H7 (cell line): ENCODE results near the gene PTPRN2. TPM values are rescaled to one million over a fixed set of nuclear protein-coding genes. Genes with fewer than 3 reads are reported as not detected.
"Not testable (repeated sequence)": the region's sequence is repeated elsewhere in the genome, so short reads cannot be mapped to it uniquely, and the experiment has no call there.

Experiments used
- DNase-seq: peaks from one replicate; pipeline ENCODE4 v3.0.0; 2012
- H3K27me3 ChIP-seq: 2 replicates; pipeline ENCODE4 v1.6.0; 2011; ENCODE audit warnings: mild to moderate bottlenecking, low read length; ENCODE audit not compliant: control insufficient read depth, insufficient read depth
- H3K36me3 ChIP-seq: replicated peaks from 2 replicates; pipeline ENCODE4 v1.5.1; 2011; ENCODE audit warnings: low read length; ENCODE audit not compliant: control insufficient read depth, insufficient read depth
- H3K4me3 ChIP-seq: 2 replicates; pipeline ENCODE4 v1.5.1; 2011; ENCODE audit warnings: low read depth, mild to moderate bottlenecking, control low read depth, low read length, moderate library complexity; ENCODE audit not compliant: insufficient read depth
- total RNA-seq: library from RNA; depleted of rRNA; stranded (reverse); fragments of >200 nt; shearing (Covaris generic); gene quantifications from 2 replicates; pipeline ENCODE4 v1.2.3, GENCODE V29; 2014

Gene PTPRN2
- total RNA-seq, 1 experiment from 2014 or later = 0.80 TPM

GRCh38 chr7:157987906-157988305 is 599.7 kb downstream of the PTPRN2 start:
- no peak overlapping the region for H3K4me3 ChIP-seq
- H3K36me3 ChIP-seq = no peaks in the 10 kb centered on the region
- no peak for DNase-seq
- no peaks in the 10 kb centered on the region for H3K27me3 ChIP-seq

- H3K4me3 ChIP-seq = no peak overlapping the region
- no peaks in the 10 kb centered on the region for H3K36me3 ChIP-seq
- DNase-seq = no peak
- no peaks in the 10 kb centered on the region for H3K27me3 ChIP-seq
These were observed 601.6 kb downstream of the PTPRN2 start for GRCh38 chr7:157986051-157986450.

GRCh38 chr7:157985636-157986035 is 602.0 kb downstream of the PTPRN2 start:
- H3K4me3 ChIP-seq = no peak overlapping the region
- no peak for DNase-seq
- H3K27me3 ChIP-seq = no peaks in the 10 kb centered on the region
- no peaks in the 10 kb centered on the region for H3K36me3 ChIP-seq

GRCh38 chr7:157984423-157985163 is 603.0 kb downstream of the PTPRN2 start:
- Histone ChIP-seq H3K4me3 (no peak overlapping the region), H3K27me3 (no peaks in the 10 kb centered on the region), H3K36me3 (no peaks in the 10 kb centered on the region)
- DNase-seq = peak; percentile 69

GRCh38 chr7:157983502-157984422 is 603.9 kb downstream of the PTPRN2 start:
- Histone ChIP-seq H3K36me3 (no peaks in the 10 kb centered on the region), H3K4me3 (no peak overlapping the region), H3K27me3 (no peaks in the 10 kb centered on the region)
- DNase-seq = peak; percentile 74

- no peak overlapping the region for H3K4me3 ChIP-seq
- H3K27me3 ChIP-seq = no peaks in the 10 kb centered on the region
- DNase-seq = no peak
- no peaks in the 10 kb centered on the region for H3K36me3 ChIP-seq
These were observed 605.8 kb downstream of the PTPRN2 start for GRCh38 chr7:157981778-157982177.

GRCh38 chr7:157980774-157981173 is 606.8 kb downstream of the PTPRN2 start:
- peak; percentile 56 for DNase-seq
- no peaks in the 10 kb centered on the region for H3K36me3 ChIP-seq
- H3K4me3 ChIP-seq = no peak overlapping the region
- H3K27me3 ChIP-seq = no peaks in the 10 kb centered on the region

- H3K27me3 ChIP-seq, DNase-seq, H3K36me3 ChIP-seq, H3K4me3 ChIP-seq: not testable (repeated sequence)
These were observed 607.3 kb downstream of the PTPRN2 start for GRCh38 chr7:157980341-157980731.

GRCh38 chr7:157979636-157980340 is 607.8 kb downstream of the PTPRN2 start:
- Histone ChIP-seq H3K27me3 (no peaks in the 10 kb centered on the region), H3K4me3 (no peak overlapping the region), H3K36me3 (no peaks in the 10 kb centered on the region)
- peak; percentile 65 for DNase-seq

- Histone ChIP-seq H3K4me3 (no peak overlapping the region), H3K27me3 (no peaks in the 10 kb centered on the region), H3K36me3 (no peaks in the 10 kb centered on the region)
- no peak for DNase-seq
These were observed 608.9 kb downstream of the PTPRN2 start for GRCh38 chr7:157978766-157979165.

GRCh38 chr7:157977717-157978496 is 609.7 kb downstream of the PTPRN2 start:
- DNase-seq = no peak
- H3K36me3 ChIP-seq = no peaks in the 10 kb centered on the region
- no peaks in the 10 kb centered on the region for H3K27me3 ChIP-seq
- H3K4me3 ChIP-seq = no peak overlapping the region

GRCh38 chr7:157977306-157977705 is 610.3 kb downstream of the PTPRN2 start:
- Histone ChIP-seq H3K27me3 (no peaks in the 10 kb centered on the region), H3K36me3 (no peaks in the 10 kb centered on the region), H3K4me3 (no peak overlapping the region)
- DNase-seq = no peak

- Histone ChIP-seq H3K36me3 (no peaks in the 10 kb centered on the region), H3K4me3 (no peak overlapping the region), H3K27me3 (no peaks in the 10 kb centered on the region)
- no peak for DNase-seq
These were observed 611.2 kb downstream of the PTPRN2 start for GRCh38 chr7:157976406-157976805.
